ENCODE results near the gene ARRDC2.

ARRDC2 gene

GRCh38 chr19:18058208-18059009, 50.4 kb downstream of the ARRDC2 start:
- peak; percentile 85 for DNase-seq (ENCODE audit: low spot score)

DNA sequence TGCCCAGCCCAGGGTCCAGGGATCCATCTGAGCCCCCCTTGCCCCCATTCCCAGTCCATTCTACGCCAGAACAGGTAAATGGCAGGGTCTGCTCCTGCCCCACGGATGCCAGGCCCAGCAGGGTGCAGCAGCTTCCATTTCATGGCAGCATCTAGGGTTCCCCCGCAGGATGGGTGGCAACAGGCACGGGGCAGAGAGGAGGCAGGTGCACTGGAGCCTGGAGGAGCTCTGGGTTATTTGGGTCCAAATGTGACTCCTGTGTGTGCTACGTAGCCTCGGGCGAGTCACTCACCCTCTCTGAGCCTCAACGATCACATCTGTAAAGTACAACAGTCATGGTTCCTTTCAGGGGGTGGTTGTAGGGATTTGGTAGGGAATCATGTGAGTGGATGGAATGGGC, 51.3 kb downstream of the ARRDC2 start:
- no peak for DNase-seq (ENCODE audit: low spot score)

- no peak for DNase-seq (ENCODE audit: low spot score)
These were observed 51.9 kb downstream of the ARRDC2 start for GRCh38 chr19:18059902-18060301.

GRCh38 chr19:18060472-18060871, 52.5 kb downstream of the ARRDC2 start:
- no peak for DNase-seq (ENCODE audit: low spot score)

DNA sequence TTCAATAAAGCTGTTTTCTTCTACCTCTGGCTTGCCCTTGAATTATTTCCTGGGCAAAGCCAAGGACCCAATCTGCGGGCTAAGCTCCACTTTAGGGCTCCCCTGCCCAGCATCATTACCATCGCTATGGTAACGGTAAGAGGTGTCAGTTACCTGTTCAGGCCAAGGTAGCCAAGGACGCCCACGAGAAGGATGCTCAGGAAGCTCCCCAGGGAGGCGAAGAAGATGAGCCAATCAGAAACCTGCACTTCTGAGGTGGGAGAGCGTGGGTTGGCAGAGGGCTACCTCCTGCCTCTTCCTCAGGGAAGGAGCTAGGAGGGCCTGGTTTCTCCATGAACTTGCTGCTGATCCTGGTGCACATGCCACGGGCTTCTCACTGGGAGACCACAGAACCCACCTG, 54.1 kb downstream of the ARRDC2 start:
- DNase-seq (ENCODE audit: low spot score) = no peak

DNA sequence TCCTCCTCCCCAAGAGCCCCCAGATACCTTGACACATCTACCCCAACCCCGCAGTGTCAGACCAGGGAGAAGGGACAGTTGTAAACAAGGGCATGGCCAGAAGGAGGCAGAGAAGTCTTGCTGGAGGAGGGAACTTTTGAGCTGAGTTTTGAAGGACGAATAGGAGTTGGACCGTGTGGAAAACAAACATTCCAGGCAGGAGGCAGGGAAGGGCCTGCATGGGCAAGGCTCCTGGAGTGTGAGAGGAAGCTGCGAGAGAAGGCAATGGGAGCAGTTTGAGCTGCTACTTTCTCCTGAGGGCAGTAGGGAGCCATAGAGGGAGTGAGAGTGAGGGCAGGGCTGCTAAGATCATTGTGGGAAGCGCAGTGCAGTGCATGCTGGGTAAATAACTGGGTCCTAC, 55.5 kb downstream of the ARRDC2 start:
- DNase-seq (ENCODE audit: low spot score) = no peak
